VCaP (cell line): ENCODE results near the gene AQP3.
A peak's percentile ranks its signal among the peaks of the same experiment; 100 is the strongest.

ENCODE experiments used
- H3K27ac ChIP-seq: fragments of 450-650 bp; 2 replicates; pipeline ENCODE4 v1.5.1; 2017
- CTCF ChIP-seq: fragments of 450-650 bp; conservative IDR thresholded peaks from 2 replicates; pipeline ENCODE4 v1.5.1; 2017; ENCODE audit warnings: mild to moderate bottlenecking, moderate library complexity

Gene AQP3

GRCh38 chr9:33468215-33468730, 20.9 kb upstream of the AQP3 start:
- H3K27ac ChIP-seq, result no peak overlapping the region

GRCh38 chr9:33467526-33467925, 20.1 kb upstream of the AQP3 start:
- no peak overlapping the region for H3K27ac ChIP-seq
- no peak for TF ChIP-seq CTCF

More at GRCh38 chr9:33468215-33468730, 20.9 kb upstream of the AQP3 start:
- TF ChIP-seq CTCF, result no peak

GRCh38 chr9:33466565-33467495, 19.4 kb upstream of the AQP3 start:
- TF ChIP-seq CTCF, result peak; percentile 99
- H3K27ac ChIP-seq, result no peak overlapping the region

- H3K27ac ChIP-seq, result no peak overlapping the region
Measured at GRCh38 chr9:33465596-33466564, 18.5 kb upstream of the AQP3 start.

GRCh38 chr9:33465096-33465495, 17.7 kb upstream of the AQP3 start:
- H3K27ac ChIP-seq, result no peak overlapping the region
- TF ChIP-seq CTCF, result no peak

More at GRCh38 chr9:33465596-33466564, 18.5 kb upstream of the AQP3 start:
- TF ChIP-seq CTCF, result no peak

- H3K27ac ChIP-seq, result no peak overlapping the region
- no peak for TF ChIP-seq CTCF
Measured at GRCh38 chr9:33464045-33464636, 16.7 kb upstream of the AQP3 start.
